ENCODE results near the gene PCBP3. TPM values are rescaled to one million over a fixed set of nuclear protein-coding genes. Genes with fewer than 3 reads are reported as not detected.

The PCBP3 gene
- total and polyA plus RNA-seq, 10 of the 15 experiments (the other 5 are each of a cell fraction or from before 2014, with no cell fraction given), result 0.09 to 1.3 (median 0.46) TPM; not detected in 3

- no peak for TF ChIP-seq PBX3 (IDR thresholded peaks at IDR 0.05; ENCODE audit: insufficient replicate concordance, low read depth, low read length)
- peak; percentile 98 for TF ChIP-seq MLLT1 (IDR thresholded peaks at IDR 0.05)
- no peak; the same call in 1 of the 2 replicates for TF ChIP-seq SMC3 (IDR thresholded peaks at IDR 0.05; ENCODE audit: borderline replicate concordance, low read length)
- TF ChIP-seq HCFC1 (IDR thresholded peaks at IDR 0.05; ENCODE audit: low read length), result no peak
- peak; percentile 99 for TF ChIP-seq MEF2B (IDR thresholded peaks at IDR 0.05; ENCODE audit: partially characterized antibody, poor library complexity, severe bottlenecking)
- TF ChIP-seq ZSCAN29 (IDR thresholded peaks at IDR 0.05), result no peak
- TF ChIP-seq IRF5 (IDR thresholded peaks at IDR 0.05; ENCODE audit: borderline replicate concordance), result no peak
- TF ChIP-seq IKZF2 (IDR thresholded peaks at IDR 0.05), result peak; percentile 85 to 86
- TF ChIP-seq SPI1 (IDR thresholded peaks at IDR 0.05; ENCODE audit: borderline replicate concordance, insufficient read depth, low read depth, low read length), result peak; percentile 29; the same call in 1 of the 2 replicates
- TF ChIP-seq REST (IDR thresholded peaks at IDR 0.05; ENCODE audit: low read depth, low read length), result no peak
- TF ChIP-seq PRDM15 (CRISPR knock-in tag; IDR thresholded peaks at IDR 0.05), result no peak
- TF ChIP-seq RELB (IDR thresholded peaks at IDR 0.05; ENCODE audit: low read depth), result peak; percentile 50; the same call in 1 of the 2 replicates
- no peak for TF ChIP-seq RB1 (IDR thresholded peaks at IDR 0.05; ENCODE audit: borderline replicate concordance)
- peak; percentile 30; the same call in 1 of the 2 replicates for TF ChIP-seq TAF1 (IDR thresholded peaks at IDR 0.05; ENCODE audit: borderline replicate concordance, low read depth, low read length)
- TF ChIP-seq EP300 (IDR thresholded peaks at IDR 0.05; ENCODE audit: borderline replicate concordance in 1 of 2, control insufficient read depth in 1 of 2, low read depth in 2 of 2, low read length in 2 of 2), result peak; percentile 93 to 94; a peak in 3 of 4 replicates
Measured at GRCh38 chr21:45615145-45615711, 28.3 kb upstream of the PCBP3 start (continued).

Data from GM12878 (cell line).